Inflammatory macrophage treated with lipopolysaccharide for 4 hours (primary cell): ENCODE measurements around the gene LHX3.
A peak's percentile ranks its signal among the peaks of the same experiment; 100 is the strongest.

ENCODE experiments used
- DNase-seq: peaks from one replicate; pipeline ENCODE4 v3.0.0-alpha.2; 2020

The LHX3 gene

GRCh38 chr9:136173648-136174290, 31.2 kb downstream of the LHX3 start:
- no peak for DNase-seq

GRCh38 chr9:136172412-136173079, 32.4 kb downstream of the LHX3 start:
- DNase-seq, result no peak

DNA sequence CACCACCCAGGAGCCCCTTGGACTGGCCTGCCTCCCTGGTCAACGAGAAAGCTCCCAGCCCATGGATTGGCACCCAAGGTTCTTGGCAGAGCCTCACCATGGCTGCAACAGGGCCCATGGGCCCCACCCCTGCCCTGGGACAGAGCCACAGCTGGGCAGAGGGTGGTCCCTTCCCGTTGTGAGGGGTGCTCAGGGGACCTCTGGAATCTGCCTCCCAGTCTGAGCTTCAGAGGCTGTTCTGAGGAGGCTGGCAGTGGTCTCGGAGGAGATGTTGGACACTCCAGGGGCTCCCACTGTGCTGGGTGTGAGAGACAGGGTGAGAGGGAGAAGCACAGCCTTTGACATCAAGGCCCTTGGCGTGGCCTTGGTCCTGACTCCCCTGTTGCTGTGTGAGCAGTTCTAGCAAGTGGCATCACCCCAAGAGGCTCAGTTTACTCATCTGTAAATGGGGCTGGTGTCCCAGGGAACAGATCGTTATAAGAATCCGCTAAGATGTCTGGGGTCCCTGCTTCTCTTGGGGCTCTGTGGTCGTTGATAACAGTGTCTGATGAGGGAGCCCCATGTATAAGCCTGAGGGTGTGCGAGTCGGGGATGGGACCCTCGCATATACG, 33.0 kb downstream of the LHX3 start:
- no peak for DNase-seq

DNA sequence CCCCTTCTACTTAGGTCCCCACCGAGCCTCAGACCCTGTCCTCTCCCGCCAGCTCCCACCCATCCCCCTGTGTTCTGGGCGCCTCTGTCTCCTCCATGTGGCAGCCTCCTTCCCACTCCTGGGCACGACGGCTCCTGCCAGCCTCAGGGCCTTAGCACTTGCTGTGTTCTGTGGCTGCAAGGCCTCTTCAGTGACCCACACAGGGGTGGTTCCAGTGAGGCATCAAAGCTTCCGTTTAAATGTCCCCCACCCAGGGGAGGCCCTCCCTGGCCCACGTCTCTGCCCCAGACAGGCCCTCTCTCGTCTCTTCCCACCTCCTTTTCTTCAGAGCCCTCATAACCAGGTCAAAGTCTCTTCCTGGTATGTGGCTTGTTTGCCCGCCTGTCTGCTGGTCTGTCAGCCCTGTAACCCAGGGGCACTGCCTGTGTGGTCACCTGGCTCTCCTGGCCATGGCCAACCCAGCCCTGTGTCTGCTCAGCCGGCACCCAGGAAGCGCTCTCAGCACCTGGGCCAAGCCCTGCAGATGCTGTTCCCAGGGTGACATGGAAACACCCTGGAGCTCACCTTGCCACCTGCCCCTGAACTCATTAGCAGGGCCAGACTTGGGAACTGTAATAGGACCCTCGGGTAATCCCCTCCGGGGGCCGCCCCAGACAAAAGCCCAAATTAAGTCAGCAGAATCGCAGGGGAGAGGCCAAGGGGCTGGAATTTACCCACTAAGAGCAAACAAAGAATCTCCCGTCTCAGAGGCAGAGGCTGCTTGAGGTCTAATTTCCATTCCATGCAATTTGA, 33.7 kb downstream of the LHX3 start:
- no peak for DNase-seq

DNA sequence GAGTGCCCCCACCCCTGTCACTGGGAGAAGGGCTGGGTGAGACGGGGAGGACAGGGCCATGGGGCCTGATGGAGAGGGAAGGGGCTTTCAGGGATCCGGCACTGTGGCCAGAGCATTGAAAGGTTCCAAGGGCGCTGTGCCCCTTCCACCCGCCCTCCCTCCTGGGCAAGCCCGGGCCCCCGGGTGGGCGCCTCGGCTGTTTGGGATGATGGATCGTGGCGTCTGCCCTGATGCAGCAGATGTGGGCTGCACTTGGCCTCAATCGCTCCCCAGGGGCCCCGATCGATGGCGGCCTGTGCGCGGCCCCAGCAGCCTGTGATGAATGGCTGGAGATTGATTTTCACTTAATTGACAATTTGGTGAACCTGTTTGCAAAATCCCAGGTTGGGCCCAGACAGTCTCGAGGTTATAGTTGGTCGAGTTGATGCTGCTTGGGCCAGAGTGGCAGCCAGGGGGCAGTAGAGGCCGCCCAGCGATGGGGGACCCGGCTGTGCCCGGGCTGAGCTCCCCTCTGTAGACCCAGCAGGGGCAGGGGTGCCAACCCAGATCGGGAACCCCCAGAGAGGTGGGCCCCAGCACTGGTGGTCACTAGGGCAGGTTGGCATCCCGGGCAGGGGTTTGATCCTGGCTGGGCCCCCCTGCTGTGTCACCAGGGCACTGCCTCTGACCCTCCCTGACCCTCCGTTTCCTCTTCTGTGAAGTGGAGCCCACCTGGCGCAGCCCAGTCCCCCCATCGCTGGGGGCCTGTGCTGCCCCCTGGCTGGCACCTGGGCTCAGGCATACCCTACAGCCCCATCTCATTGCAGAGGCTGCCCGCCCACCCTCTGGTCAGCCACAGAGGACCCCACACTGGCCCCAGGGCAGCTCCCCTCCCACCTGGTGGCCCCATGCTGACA, 34.7 kb downstream of the LHX3 start:
- DNase-seq, result peak; percentile 10

DNA sequence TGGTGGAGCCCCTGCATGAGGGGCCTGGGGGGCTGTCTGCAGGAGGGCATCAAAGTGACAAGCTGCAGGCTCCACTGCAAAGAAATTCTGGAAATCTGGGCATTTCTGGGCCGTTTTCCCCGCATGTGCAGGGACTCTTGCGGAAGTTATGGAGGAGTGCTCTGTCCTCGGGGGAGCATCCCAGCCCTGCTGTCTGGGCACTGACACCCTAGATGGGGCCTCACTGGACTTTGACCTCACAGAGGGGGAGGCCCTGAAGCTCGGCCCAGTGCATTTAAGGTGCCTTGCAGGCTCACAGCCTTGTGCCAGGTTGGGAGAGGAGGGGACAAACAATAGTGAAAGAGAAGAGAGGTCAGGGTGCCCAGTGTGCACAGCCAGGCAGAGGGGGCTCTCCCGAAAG, 35.4 kb downstream of the LHX3 start:
- DNase-seq, result no peak

GRCh38 chr9:136163248-136163850, 41.6 kb downstream of the LHX3 start:
- no peak for DNase-seq

DNA sequence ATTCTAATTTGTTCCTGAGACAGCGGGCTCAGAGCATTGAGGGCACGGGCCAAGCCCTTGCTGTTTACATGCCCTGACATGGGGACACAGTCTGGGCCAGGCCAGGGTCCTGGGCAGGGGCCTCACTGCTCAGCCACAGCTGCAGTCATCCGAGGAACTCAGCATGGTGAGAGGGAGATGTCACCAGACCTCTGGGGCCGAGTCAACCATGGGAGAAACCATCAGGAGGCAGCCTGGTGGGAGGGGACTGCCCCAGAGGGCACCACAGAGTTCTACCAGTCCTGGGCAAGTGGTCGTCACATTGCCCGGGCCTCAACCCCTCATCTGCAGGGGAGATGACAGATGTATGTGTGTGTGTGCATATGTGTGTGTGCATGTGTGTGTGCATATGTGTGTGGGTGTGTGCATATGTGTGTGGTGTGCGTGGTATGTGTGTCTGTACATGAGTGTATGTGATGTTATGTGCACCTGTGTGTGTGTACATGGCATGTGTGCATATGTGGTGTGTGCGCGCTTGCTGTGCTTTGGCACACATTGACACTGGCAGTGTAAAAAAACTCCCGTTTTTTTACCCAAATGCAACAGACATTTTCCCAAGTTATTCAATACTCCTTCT, 43.8 kb downstream of the LHX3 start:
- DNase-seq, result no peak

DNA sequence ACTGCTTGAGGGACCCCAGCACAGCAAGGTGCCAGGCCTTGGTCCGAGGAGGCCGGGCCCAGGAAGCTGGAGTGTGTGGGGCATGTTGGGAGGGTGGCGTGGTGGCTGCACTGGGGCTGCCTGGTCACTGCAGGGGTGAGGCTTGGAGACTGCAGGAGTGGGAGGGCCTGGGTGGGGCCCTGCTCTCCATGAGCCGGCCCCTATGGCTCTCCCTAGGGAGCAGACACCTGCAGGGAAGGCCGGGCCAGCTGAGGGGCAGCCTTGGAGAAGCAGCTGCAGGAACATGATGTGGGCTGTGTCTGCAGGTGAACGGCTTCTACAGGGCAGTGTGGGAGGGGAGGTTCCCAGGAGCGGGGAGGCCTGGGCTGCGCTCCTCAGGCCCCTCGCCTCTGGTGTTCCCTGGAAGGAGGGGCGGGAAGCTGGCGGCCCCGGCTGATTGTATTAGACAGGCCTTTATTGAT, 44.5 kb downstream of the LHX3 start:
- no peak for DNase-seq

GRCh38 chr9:136159851-136160250, 45.1 kb downstream of the LHX3 start:
- DNase-seq, result no peak

- no peak for DNase-seq
Measured at GRCh38 chr9:136157477-136158265, 47.3 kb downstream of the LHX3 start.

DNA sequence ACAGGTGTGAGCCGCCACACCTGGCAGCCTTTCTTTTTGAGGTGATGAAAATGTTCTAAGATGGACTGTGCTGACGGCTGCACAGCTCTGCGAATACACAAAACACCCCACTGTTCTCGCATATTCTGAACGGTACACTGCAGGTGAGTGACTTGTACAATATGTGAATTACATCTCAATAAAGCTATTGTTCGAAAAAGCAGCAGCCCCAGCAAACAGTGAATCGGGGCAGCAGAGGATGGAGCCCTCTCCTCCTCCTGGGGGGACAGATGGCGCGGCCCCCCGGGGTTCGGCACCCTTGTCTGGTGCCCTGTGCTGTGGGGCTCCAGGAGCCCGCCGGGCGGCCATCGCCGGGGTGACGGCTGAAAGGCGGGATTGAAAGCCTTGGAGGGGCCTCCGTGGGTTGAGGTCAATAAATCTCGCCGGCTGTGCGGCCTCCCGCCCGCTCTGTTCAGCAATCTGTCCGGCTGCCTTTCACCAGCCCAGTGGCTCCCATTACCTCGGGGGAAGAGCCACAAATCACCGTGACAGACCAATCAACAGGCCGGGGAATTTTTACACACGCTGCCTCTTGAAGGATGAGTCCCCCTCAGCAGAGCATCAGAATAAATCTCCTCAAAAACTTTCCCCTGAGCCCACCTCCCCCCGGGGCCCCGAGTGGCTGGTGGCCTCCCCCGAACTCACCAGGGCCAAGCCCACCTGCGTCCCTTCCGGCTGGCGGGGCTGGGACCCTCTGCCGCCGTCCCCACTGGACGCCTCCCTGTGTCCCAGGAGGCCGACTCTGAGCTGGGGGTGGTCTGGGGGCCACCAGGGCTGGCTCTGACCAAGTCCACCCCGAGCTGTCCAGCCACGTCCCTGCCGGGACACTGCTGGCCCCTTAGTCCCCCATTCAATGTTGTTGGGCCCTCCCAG, 48.5 kb downstream of the LHX3 start:
- no peak for DNase-seq

- no peak for DNase-seq
Measured at GRCh38 chr9:136155576-136155975, 49.4 kb downstream of the LHX3 start.

GRCh38 chr9:136154943-136155342, 50.0 kb downstream of the LHX3 start:
- DNase-seq, result no peak

DNA sequence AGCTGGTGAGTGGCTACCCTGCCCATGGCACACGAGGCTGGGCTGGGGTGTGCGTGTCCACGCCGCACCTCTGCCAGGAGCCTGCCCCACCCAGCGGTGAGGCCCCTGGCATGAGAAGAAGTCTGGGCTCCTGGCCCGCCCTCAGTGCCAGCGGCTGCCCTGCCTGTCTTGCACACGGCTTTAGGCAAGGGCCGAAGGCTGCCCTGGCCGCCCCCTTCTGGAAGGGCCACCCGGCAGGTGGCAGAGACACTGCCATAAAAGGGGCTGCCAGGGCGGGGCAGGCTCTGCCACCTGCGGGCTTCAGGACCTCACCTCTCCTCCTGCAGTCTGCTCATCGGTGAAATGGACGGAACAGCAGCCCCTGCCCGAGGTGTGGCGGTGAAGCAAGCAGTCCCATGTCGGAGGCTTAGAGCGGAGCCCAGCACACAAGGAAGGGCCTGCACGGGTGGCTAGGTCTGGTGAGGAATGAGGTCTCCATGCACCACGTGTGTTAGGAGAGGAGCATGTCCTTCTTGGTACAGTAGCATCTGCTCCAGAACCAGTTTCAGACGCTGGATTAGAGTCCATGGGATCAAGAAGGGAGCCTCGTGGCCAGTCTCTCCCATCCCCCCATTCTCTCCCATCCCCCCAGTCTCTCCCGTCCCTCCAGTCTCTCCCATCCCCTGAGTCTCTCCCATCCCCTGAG, 51.4 kb downstream of the LHX3 start:
- no peak for DNase-seq

- no peak for DNase-seq
Measured at GRCh38 chr9:136152931-136153330, 52.0 kb downstream of the LHX3 start.

- DNase-seq, result no peak
Measured at GRCh38 chr9:136152543-136152866, 52.4 kb downstream of the LHX3 start.

- no peak for DNase-seq
Measured at GRCh38 chr9:136151848-136152542, 52.9 kb downstream of the LHX3 start.
